Thyroid gland (tissue), 4 donors: ENCODE data around the gene TST. TPM values are rescaled to one million over a fixed set of nuclear protein-coding genes. Genes with fewer than 3 reads are reported as not detected.

Experiments
- DNase-seq, 2 donors: peaks; one replicate each; pipeline ENCODE4 v3.0.0-alpha.2; 2019
- H3K27ac ChIP-seq, 3 donors: fragments of 200-600 bp; sonication (generic); 1 replicate in 2 of 3; 2 replicates in 1 of 3; pipeline ENCODE4 v1.5.1; 2016 to 2019; ENCODE audit warnings: mild to moderate bottlenecking in 1 of 3, moderate library complexity in 1 of 3
- H3K27me3 ChIP-seq: fragments of 200-600 bp; sonication (generic); one replicate; pipeline ENCODE4 v1.5.1; 2019
- H3K36me3 ChIP-seq, 2 donors: fragments of 200-600 bp; sonication (generic); one replicate each; pipeline ENCODE4 v1.5.1; 2016 to 2019
- H3K4me1 ChIP-seq, 2 donors: fragments of 200-600 bp; sonication (generic); one replicate each; pipeline ENCODE4 v1.5.1; 2017 to 2019
- H3K4me3 ChIP-seq, 3 donors: fragments of 200-600 bp; sonication (generic); replicated peaks in 1 of 3; 1 replicate in 2 of 3; 2 replicates in 1 of 3; pipeline ENCODE4 v1.5.1; 2016; ENCODE audit warnings: mild to moderate bottlenecking in 1 of 3
- H3K9me3 ChIP-seq: fragments of 200-600 bp; sonication (generic); one replicate; pipeline ENCODE4 v1.5.1; 2017
- POLR2A ChIP-seq, 2 donors: fragments of 450-650 bp; IDR thresholded peaks; one replicate each; pipeline ENCODE4 v1.6.1; 2017; ENCODE audit warnings: antibody characterized with exemption in 2 of 2, mild to moderate bottlenecking in 2 of 2, moderate library complexity in 1 of 2
- WGBS, 2 donors: methylation state at CpG; one replicate each; pipeline ENCODE4 v1.1.5; 2017; 5-methylcytosine and 5-hydroxymethylcytosine counted together
- intact Hi-C: fragments of 100-400 bp; cut with DNase I; formaldehyde crosslinking; loops from one replicate; pipeline ENCODE4 v1.15.1; 2023
- total RNA-seq, 4 donors: library from RNA; depleted of rRNA; stranded (reverse); fragments of >200 nt; gene quantifications; one replicate each; pipeline ENCODE4 v1.2.3, GENCODE V29; 2016
- TF ChIP-seq, protein P1 (sequence below), 6 experiments: fragments of 200-600 bp in 3 of 6; fragments of 450-650 bp in 3 of 6; sonication (generic) in 3 of 6; IDR thresholded peaks; one replicate each; pipeline ENCODE4 v1.5.1; 2016 to 2019; ENCODE audit warnings: antibody characterized with exemption in 6 of 6, mild to moderate bottlenecking in 2 of 6, inconsistent platforms in 1 of 6, moderate library complexity in 1 of 6

The TST gene
- total RNA-seq, 4 donors from 2014 or later = 35.7 to 51.2 (median 37.8) TPM

DNA sequence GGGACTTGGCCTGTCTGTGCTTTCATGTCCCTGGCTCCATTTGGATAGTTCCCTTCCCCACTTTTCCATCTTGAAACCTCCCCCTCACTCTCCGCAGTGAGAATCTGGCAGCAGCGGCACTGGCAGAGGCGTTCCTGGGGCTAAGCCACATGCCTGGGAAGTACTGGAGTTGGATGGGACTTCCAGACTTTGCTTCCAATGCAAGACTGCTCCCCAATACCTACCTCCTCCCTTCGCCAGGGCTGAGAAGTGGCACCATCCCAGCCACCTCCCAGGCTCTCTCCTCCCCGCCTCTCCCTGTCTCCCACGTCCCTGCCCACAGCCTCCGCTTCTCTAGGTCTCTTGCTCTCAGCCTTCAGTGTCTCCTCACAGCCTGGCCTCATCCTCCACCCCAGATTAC is 16.6 kb downstream of the TST start:
- 79 to 82% methylated on average over 7 of the region's 7 CpGs for WGBS, 2 donors

DNA sequence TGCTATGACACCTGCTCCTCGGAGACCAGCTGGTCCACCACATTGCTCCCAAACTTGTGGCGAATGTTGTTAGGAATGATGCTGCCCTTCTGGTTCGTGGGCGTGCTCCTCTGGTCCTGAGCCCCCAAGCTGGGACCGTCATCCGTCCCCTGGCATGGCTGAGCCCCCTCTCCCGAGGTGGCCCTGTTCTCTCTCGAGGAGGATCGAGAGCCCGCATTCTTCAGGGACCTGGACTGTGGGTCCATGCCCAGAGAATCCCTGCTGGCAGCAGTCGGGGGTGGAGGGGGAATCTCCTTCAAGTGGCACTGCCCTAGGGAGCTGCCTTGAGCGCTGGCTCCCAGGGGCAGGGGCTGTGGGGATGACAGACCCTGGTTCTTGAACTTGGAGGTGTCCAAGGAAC is 17.4 kb downstream of the TST start:
- Histone ChIP-seq H3K36me3 (no peaks in the 10 kb centered on the region), H3K9me3 (no peaks in the 10 kb centered on the region), H3K4me1 (no peaks in the 10 kb centered on the region), H3K27ac (no peak overlapping the region), H3K27me3 (no peaks in the 10 kb centered on the region), H3K4me3 (no peak overlapping the region)
- intact Hi-C loops = no loop called here
- TF ChIP-seq, protein P1, sequence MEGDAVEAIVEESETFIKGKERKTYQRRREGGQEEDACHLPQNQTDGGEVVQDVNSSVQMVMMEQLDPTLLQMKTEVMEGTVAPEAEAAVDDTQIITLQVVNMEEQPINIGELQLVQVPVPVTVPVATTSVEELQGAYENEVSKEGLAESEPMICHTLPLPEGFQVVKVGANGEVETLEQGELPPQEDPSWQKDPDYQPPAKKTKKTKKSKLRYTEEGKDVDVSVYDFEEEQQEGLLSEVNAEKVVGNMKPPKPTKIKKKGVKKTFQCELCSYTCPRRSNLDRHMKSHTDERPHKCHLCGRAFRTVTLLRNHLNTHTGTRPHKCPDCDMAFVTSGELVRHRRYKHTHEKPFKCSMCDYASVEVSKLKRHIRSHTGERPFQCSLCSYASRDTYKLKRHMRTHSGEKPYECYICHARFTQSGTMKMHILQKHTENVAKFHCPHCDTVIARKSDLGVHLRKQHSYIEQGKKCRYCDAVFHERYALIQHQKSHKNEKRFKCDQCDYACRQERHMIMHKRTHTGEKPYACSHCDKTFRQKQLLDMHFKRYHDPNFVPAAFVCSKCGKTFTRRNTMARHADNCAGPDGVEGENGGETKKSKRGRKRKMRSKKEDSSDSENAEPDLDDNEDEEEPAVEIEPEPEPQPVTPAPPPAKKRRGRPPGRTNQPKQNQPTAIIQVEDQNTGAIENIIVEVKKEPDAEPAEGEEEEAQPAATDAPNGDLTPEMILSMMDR (IDR thresholded peaks at IDR 0.05) = no peak
- no peak for TF ChIP-seq POLR2A (IDR thresholded peaks at IDR 0.05)
- no peak for DNase-seq
- WGBS, 2 donors = 77 to 90% methylated on average over 12 of the region's 12 CpGs

More for the DNA sequence above, 16.6 kb downstream of the TST start:
- DNase-seq = no peak
- no peaks in the 10 kb centered on the region for H3K4me1 ChIP-seq
- no peaks in the 10 kb centered on the region for H3K36me3 ChIP-seq
- no peak overlapping the region for H3K27ac ChIP-seq
- no peak overlapping the region for H3K4me3 ChIP-seq
- no peaks in the 10 kb centered on the region for H3K27me3 ChIP-seq
- intact Hi-C loops = no loop called here
- TF ChIP-seq, protein P1 (IDR thresholded peaks at IDR 0.05) = no peak
- no peak for TF ChIP-seq POLR2A (IDR thresholded peaks at IDR 0.05)
- no peaks in the 10 kb centered on the region for H3K9me3 ChIP-seq

DNA sequence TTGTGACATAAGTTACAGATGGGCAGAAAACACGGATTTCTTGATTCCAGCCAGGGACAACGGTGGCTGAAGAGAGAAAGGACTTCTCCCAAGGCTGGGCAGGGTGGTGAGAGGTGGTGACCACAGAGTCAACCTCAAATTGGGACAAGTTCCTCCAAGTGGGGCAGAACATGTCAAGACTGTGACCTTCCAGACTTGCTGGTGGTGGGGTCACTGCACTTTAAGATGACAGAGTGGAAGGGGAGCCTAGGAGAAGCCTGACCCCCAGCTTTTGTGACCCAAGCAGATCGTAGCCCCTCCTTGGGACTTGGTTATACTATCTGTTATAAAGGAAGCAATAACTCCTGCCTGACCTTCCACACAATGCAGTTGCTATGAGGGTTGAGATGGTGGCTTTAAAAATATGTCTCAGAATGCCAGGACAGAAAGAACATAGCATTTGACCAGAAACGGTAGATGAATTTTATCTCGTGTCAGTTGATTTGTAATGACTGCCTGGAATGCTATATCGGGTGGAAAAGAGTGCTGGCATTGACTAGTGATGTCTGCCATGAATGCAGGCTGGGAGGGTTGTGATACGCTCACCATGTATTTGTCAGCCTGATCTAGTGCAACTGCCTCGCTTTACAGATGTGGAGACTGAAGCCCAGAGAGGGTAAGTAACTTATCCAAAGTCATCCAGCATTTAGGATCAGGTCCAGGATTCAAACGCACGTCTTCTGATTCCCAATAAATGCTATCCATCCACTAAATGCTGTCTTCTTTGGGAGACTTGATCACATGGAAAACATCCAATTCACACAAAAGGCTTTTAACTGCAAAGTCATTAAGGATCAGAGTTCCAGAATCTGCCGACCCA is 18.3 kb downstream of the TST start:
- DNase-seq = no peak
- Histone ChIP-seq H3K27me3 (no peaks in the 10 kb centered on the region), H3K27ac (no peak overlapping the region), H3K9me3 (no peaks in the 10 kb centered on the region), H3K4me1 (no peaks in the 10 kb centered on the region), H3K36me3 (no peaks in the 10 kb centered on the region), H3K4me3 (no peak overlapping the region)
- TF ChIP-seq, protein P1 (IDR thresholded peaks at IDR 0.05) = no peak
- no peak for TF ChIP-seq POLR2A (IDR thresholded peaks at IDR 0.05)
- WGBS, 2 donors = 77 to 83% methylated on average over 11 of the region's 11 CpGs
- intact Hi-C loops = no loop called here

DNA sequence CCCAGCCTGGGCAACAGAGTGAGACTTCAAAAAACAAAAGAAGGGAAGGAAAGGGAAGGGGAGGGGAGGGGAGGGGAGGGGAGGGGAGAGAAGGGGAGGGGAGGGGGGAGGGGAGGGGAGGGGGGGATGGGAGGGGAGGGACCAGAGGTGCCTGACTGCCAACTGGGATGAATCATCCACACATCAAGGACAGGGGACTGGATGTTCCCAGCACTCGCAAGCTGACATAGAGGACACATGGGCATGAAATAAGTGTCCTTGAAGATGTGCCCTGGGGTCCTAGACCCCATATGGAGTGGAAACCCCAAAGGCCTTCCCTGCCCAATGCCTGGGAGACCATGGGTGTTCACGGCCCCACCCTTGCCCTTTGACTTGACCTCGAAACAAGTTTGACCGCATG is 19.8 kb downstream of the TST start:
- no peaks in the 10 kb centered on the region for H3K36me3 ChIP-seq
- H3K9me3 ChIP-seq = no peaks in the 10 kb centered on the region
- H3K27me3 ChIP-seq = no peaks in the 10 kb centered on the region
- H3K4me1 ChIP-seq = no peaks in the 10 kb centered on the region
- intact Hi-C loops = no loop called here
- no peak overlapping the region for H3K4me3 ChIP-seq
- no peak for DNase-seq
- H3K27ac ChIP-seq = no peak overlapping the region
- TF ChIP-seq POLR2A (IDR thresholded peaks at IDR 0.05) = no peak
- TF ChIP-seq, protein P1 (IDR thresholded peaks at IDR 0.05) = no peak
- 90 to 95% methylated on average over 4 of the region's 4 CpGs for WGBS, 2 donors

DNA sequence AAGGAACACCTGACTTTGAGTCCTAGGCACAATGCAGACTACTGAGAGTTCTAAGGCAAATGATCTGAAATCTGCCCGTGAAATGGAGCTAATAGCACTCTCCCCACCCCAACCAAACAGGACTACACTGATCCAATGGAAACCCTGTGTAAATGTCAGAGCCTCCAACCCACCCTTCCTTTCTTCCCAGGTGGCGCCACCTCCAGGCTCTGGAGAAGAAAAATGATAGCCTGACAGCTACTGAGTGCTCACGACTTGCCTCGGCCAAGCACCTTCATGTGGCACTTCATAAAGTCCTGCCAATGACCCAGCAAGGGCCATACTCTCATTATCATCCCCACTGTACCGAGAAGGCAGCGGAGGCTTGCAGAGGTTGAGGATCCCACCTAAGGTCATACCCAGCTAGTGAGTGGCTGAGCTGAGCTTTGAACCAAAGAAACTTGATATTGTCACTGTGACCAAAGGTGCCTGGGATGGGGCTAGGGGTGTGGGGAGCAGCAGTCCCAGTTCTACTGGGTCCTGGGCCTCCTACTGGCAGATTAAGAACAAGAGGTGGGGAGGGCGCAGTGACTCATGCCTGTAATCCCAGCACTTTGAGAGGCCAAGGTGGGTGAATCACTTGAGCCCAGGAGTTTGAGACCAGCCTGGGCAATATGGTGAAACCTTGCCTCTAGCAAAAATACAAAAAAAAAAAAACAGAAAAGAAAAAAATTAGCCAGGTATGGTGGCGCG is 20.5 kb downstream of the TST start:
- H3K36me3 ChIP-seq = no peaks in the 10 kb centered on the region
- H3K4me1 ChIP-seq = no peaks in the 10 kb centered on the region
- intact Hi-C loops = no loop called here
- H3K9me3 ChIP-seq = no peaks in the 10 kb centered on the region
- no peak overlapping the region for H3K4me3 ChIP-seq
- H3K27me3 ChIP-seq = no peaks in the 10 kb centered on the region
- H3K27ac ChIP-seq = no peak overlapping the region
- WGBS, 2 donors = 81 to 83% methylated on average over 9 of the region's 9 CpGs
- TF ChIP-seq, protein P1 (IDR thresholded peaks at IDR 0.05) = no peak
- TF ChIP-seq POLR2A (IDR thresholded peaks at IDR 0.05) = no peak
- DNase-seq = no peak
